Mesodermal cell (in vitro differentiated cells): ENCODE data around the gene GGTLC1.
"Not testable (repeated sequence)": the region's sequence is repeated elsewhere in the genome, so short reads cannot be mapped to it uniquely, and the experiment has no call there.

Experiments used
- H3K27ac ChIP-seq: 2 replicates; pipeline ENCODE4 v1.7.0; 2013; ENCODE audit warnings: mild to moderate bottlenecking, low read depth, low read length, moderate library complexity; ENCODE audit not compliant: severe bottlenecking
- H3K36me3 ChIP-seq: 2 replicates; pipeline ENCODE4 v1.7.1; 2013; ENCODE audit warnings: mild to moderate bottlenecking, low read length, moderate library complexity; ENCODE audit not compliant: control insufficient read depth, insufficient read depth
- H3K4me1 ChIP-seq: one replicate; pipeline ENCODE4 v1.7.1; 2013; ENCODE audit warnings: mild to moderate bottlenecking, low read length; ENCODE audit not compliant: insufficient read depth, control insufficient read depth, poor library complexity, severe bottlenecking
- H3K4me3 ChIP-seq: 2 replicates; pipeline ENCODE4 v1.7.0; 2013; ENCODE audit warnings: low read length, control low read depth, mild to moderate bottlenecking; ENCODE audit not compliant: insufficient read depth, poor library complexity, severe bottlenecking; ENCODE audit errors: extremely low read depth
- H3K9me3 ChIP-seq: 2 replicates; pipeline ENCODE4 v1.7.1; 2013; ENCODE audit warnings: mild to moderate bottlenecking, low read length, moderate library complexity; ENCODE audit not compliant: control insufficient read depth
- WGBS, 2 experiments: methylation state at CpG; one replicate each; pipeline ENCODE4 v1.1.5; 2013; ENCODE audit warnings: missing lambda C conversion rate in 2 of 2; ENCODE audit not compliant: insufficient coverage in 2 of 2; 5-methylcytosine and 5-hydroxymethylcytosine counted together

GGTLC1 gene

GRCh38 chr20:24011282-24011681 is 22.7 kb upstream of the GGTLC1 start:
- H3K9me3 ChIP-seq, result no peaks in the 10 kb centered on the region
- H3K27ac ChIP-seq, result no peak overlapping the region
- H3K36me3 ChIP-seq, result no peaks in the 10 kb centered on the region
- WGBS, 2 experiments, result 60 to 96% methylated on average over 1 to 2 of the region's 6 CpGs
- no peak overlapping the region for H3K4me3 ChIP-seq
- H3K4me1 ChIP-seq, result no peaks in the 10 kb centered on the region

GRCh38 chr20:24007758-24008157 is 19.2 kb upstream of the GGTLC1 start:
- H3K4me1 ChIP-seq, result no peaks in the 10 kb centered on the region
- H3K9me3 ChIP-seq, result no peaks in the 10 kb centered on the region
- H3K27ac ChIP-seq, result no peak overlapping the region
- H3K36me3 ChIP-seq, result no peaks in the 10 kb centered on the region
- H3K4me3 ChIP-seq, result no peak overlapping the region
- 87 to 90% methylated on average over 3 of the region's 3 CpGs for WGBS, 2 experiments

GRCh38 chr20:24007073-24007595 is 18.6 kb upstream of the GGTLC1 start:
- Histone ChIP-seq H3K36me3 (no peaks in the 10 kb centered on the region), H3K27ac (no peak overlapping the region), H3K4me3 (no peak overlapping the region), H3K4me1 (no peaks in the 10 kb centered on the region), H3K9me3 (no peaks in the 10 kb centered on the region)
- WGBS, 2 experiments, result 84 to 98% methylated on average over 6 to 7 of the region's 8 CpGs

GRCh38 chr20:24006626-24007025 is 18.0 kb upstream of the GGTLC1 start:
- WGBS, 2 experiments, result 91 to 93% methylated on average over 6 to 7 of the region's 7 CpGs
- H3K27ac ChIP-seq, result no peak overlapping the region

GRCh38 chr20:24004471-24004870 is 15.9 kb upstream of the GGTLC1 start:
- WGBS, 2 experiments, result 36 to 44% methylated on average over 5 to 8 of the region's 9 CpGs
- no peaks in the 10 kb centered on the region for H3K4me1 ChIP-seq
- H3K4me3 ChIP-seq, result no peak overlapping the region
- H3K27ac ChIP-seq, result no peak overlapping the region
- no peaks in the 10 kb centered on the region for H3K9me3 ChIP-seq
- H3K36me3 ChIP-seq, result no peaks in the 10 kb centered on the region

More at GRCh38 chr20:24006626-24007025, 18.0 kb upstream of the GGTLC1 start:
- no peaks in the 10 kb centered on the region for H3K9me3 ChIP-seq
- H3K36me3 ChIP-seq, result no peaks in the 10 kb centered on the region
- no peak overlapping the region for H3K4me3 ChIP-seq
- H3K4me1 ChIP-seq, result no peaks in the 10 kb centered on the region

GRCh38 chr20:24002896-24003295 is 14.3 kb upstream of the GGTLC1 start:
- Histone ChIP-seq H3K4me3 (no peak overlapping the region), H3K27ac (no peak overlapping the region), H3K4me1 (no peaks in the 10 kb centered on the region), H3K9me3 (no peaks in the 10 kb centered on the region), H3K36me3 (no peaks in the 10 kb centered on the region)
- 85 to 97% methylated on average over 11 to 13 of the region's 13 CpGs for WGBS, 2 experiments

- no peak overlapping the region for H3K4me3 ChIP-seq
- H3K9me3 ChIP-seq, result no peaks in the 10 kb centered on the region
- H3K4me1 ChIP-seq, result no peaks in the 10 kb centered on the region
- no peaks in the 10 kb centered on the region for H3K36me3 ChIP-seq
- WGBS, 2 experiments, result 85 to 96% methylated on average over 6 to 7 of the region's 7 CpGs
- no peak overlapping the region for H3K27ac ChIP-seq
These were observed 13.3 kb upstream of the GGTLC1 start for GRCh38 chr20:24001712-24002405.

GRCh38 chr20:23998844-23999243 is 10.3 kb upstream of the GGTLC1 start:
- H3K9me3 ChIP-seq, result no peaks in the 10 kb centered on the region
- H3K27ac ChIP-seq, result no peak overlapping the region
- H3K4me1 ChIP-seq, result no peaks in the 10 kb centered on the region
- H3K4me3 ChIP-seq, result no peak overlapping the region
- WGBS, 2 experiments, result 82 to 87% methylated on average over 4 of the region's 4 CpGs
- H3K36me3 ChIP-seq, result no peaks in the 10 kb centered on the region

GRCh38 chr20:23998392-23998791 is 9.8 kb upstream of the GGTLC1 start:
- Histone ChIP-seq H3K27ac (no peak overlapping the region), H3K4me3 (no peak overlapping the region), H3K9me3 (no peaks in the 10 kb centered on the region), H3K36me3 (no peaks in the 10 kb centered on the region), H3K4me1 (no peaks in the 10 kb centered on the region)
- WGBS, 2 experiments, result 83 to 94% methylated on average over 7 to 8 of the region's 8 CpGs

GRCh38 chr20:23995905-23996666 is 7.5 kb upstream of the GGTLC1 start:
- Histone ChIP-seq H3K4me1 (no peaks in the 10 kb centered on the region), H3K9me3 (no peaks in the 10 kb centered on the region), H3K36me3 (no peaks in the 10 kb centered on the region), H3K4me3 (no peak overlapping the region), H3K27ac (no peak overlapping the region)
- WGBS, 2 experiments, result 37 to 50% methylated on average over 4 to 6 of the region's 11 CpGs

- H3K27ac ChIP-seq, H3K4me3 ChIP-seq, H3K36me3 ChIP-seq, H3K9me3 ChIP-seq, H3K4me1 ChIP-seq: not testable (repeated sequence)
- 82 to 98% methylated on average over 5 of the region's 6 CpGs for WGBS, 2 experiments
These were observed 6.7 kb upstream of the GGTLC1 start for GRCh38 chr20:23995291-23995690.
